ENCODE data around the gene GRID1. TPM values are rescaled to one million over a fixed set of nuclear protein-coding genes. Genes with fewer than 3 reads are reported as not detected.

GRID1 gene
- polyA plus RNA-seq, 1 donor (not counting 4 experiments of a cell fraction or from before 2014, with no cell fraction given): 0.01 TPM

- H3K4me3 ChIP-seq (ENCODE audit: control insufficient read depth in 2 of 3, extremely low read depth in 1 of 3, insufficient read depth in 2 of 3, low read depth in 1 of 3, low read length in 3 of 3): no peak overlapping the region
- H3K79me2 ChIP-seq (ENCODE audit: control insufficient read depth, insufficient read depth, low read length): no peaks in the 10 kb centered on the region
- H2AFZ ChIP-seq (ENCODE audit: control insufficient read depth, low read length): no peak overlapping the region
- no peaks in the 10 kb centered on the region for H4K20me1 ChIP-seq (ENCODE audit: control insufficient read depth, extremely low read depth, insufficient read depth, low read length)
- TF ChIP-seq EZH2 (IDR thresholded peaks at IDR 0.05; ENCODE audit: low read length): no peak
- TF ChIP-seq, protein P1, sequence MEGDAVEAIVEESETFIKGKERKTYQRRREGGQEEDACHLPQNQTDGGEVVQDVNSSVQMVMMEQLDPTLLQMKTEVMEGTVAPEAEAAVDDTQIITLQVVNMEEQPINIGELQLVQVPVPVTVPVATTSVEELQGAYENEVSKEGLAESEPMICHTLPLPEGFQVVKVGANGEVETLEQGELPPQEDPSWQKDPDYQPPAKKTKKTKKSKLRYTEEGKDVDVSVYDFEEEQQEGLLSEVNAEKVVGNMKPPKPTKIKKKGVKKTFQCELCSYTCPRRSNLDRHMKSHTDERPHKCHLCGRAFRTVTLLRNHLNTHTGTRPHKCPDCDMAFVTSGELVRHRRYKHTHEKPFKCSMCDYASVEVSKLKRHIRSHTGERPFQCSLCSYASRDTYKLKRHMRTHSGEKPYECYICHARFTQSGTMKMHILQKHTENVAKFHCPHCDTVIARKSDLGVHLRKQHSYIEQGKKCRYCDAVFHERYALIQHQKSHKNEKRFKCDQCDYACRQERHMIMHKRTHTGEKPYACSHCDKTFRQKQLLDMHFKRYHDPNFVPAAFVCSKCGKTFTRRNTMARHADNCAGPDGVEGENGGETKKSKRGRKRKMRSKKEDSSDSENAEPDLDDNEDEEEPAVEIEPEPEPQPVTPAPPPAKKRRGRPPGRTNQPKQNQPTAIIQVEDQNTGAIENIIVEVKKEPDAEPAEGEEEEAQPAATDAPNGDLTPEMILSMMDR (optimal IDR thresholded peaks at IDR 0.05 in 1 of 3, IDR thresholded peaks at IDR 0.05 in 1 of 3, conservative IDR thresholded peaks at IDR 0.05 in 1 of 3; ENCODE audit: extremely low read depth in 1 of 3, insufficient read depth in 2 of 3, low read length in 3 of 3): no peak
- H3K36me3 ChIP-seq (ENCODE audit: control insufficient read depth in 2 of 2, extremely low read depth in 1 of 2, insufficient read depth in 2 of 2, low read length in 2 of 2): no peaks in the 10 kb centered on the region
- DNase-seq (ENCODE audit: low read depth, low spot score) (no peak), FAIRE-seq (no peak)
- no peaks in the 10 kb centered on the region for H3K4me1 ChIP-seq (ENCODE audit: control insufficient read depth, extremely low read depth, insufficient read depth, low read length)
- H3K27ac ChIP-seq (ENCODE audit: control insufficient read depth, insufficient read depth, low read length): no peak overlapping the region
- no peaks in the 10 kb centered on the region for H3K9me1 ChIP-seq (ENCODE audit: control insufficient read depth, extremely low read depth, insufficient read depth, low read length)
- no peak overlapping the region for H3K4me2 ChIP-seq (ENCODE audit: control insufficient read depth, extremely low read depth, insufficient read depth, low read depth, low read length)
- no peaks in the 10 kb centered on the region for H3K9me3 ChIP-seq (ENCODE audit: control insufficient read depth, low read depth, low read length)
- dilution Hi-C loops (cut with MboI; ENCODE audit: extremely low pct_ligation_motif_present, low sequenced_read_pairs): no loop called here
- peaks cover 5% of the 10 kb centered on the region for H3K27me3 ChIP-seq (ENCODE audit: control insufficient read depth, extremely low read depth, insufficient read depth, low read length)
- no peak overlapping the region for H3K9ac ChIP-seq (ENCODE audit: control insufficient read depth, extremely low read depth, insufficient read depth, low read length)
These were observed 26.2 kb downstream of the GRID1 start for GRCh38 chr10:86340176-86340990.

DNA sequence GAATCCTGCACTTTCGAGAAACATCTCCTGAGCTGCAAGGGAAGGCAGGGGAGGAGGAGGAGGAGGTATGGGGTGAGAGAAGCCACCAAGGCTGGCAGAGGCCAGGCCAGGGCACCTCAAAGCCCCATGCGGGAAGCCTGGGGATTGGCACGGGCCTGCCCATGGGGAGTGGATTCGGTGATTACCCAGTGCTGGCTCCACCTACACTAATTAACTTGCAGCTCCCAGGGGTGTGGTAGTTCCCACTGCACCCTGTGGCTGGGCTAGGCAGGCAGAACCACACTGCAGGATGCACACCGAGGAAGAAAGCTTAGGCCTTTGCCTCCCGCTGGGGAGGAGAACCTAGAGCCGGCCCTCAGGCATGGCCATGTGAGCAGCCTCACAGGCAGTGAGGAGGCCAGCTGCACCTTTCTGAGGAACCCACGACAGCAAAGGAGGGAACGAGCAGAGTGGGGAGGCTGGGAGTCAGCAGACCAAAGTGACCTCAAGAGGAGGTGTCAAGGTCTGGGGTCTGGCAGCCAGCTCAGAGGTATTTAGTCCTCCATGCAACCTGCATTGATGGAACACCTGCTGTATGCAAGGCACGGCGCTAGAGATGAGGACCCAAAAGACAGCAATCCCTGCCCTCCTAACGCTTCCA is 27.2 kb downstream of the GRID1 start:
- H3K27ac ChIP-seq (ENCODE audit: control insufficient read depth, insufficient read depth, low read length): no peak overlapping the region
- H4K20me1 ChIP-seq (ENCODE audit: control insufficient read depth, extremely low read depth, insufficient read depth, low read length): no peaks in the 10 kb centered on the region
- H3K4me2 ChIP-seq (ENCODE audit: control insufficient read depth, extremely low read depth, insufficient read depth, low read depth, low read length): no peak overlapping the region
- no peak overlapping the region for H2AFZ ChIP-seq (ENCODE audit: control insufficient read depth, low read length)
- TF ChIP-seq EZH2 (IDR thresholded peaks at IDR 0.05; ENCODE audit: low read length): no peak
- TF ChIP-seq, protein P1 (optimal IDR thresholded peaks at IDR 0.05 in 1 of 3, IDR thresholded peaks at IDR 0.05 in 1 of 3, conservative IDR thresholded peaks at IDR 0.05 in 1 of 3; ENCODE audit: extremely low read depth in 1 of 3, insufficient read depth in 2 of 3, low read length in 3 of 3): no peak
- H3K79me2 ChIP-seq (ENCODE audit: control insufficient read depth, insufficient read depth, low read length): no peaks in the 10 kb centered on the region
- no peaks in the 10 kb centered on the region for H3K9me1 ChIP-seq (ENCODE audit: control insufficient read depth, extremely low read depth, insufficient read depth, low read length)
- H3K36me3 ChIP-seq (ENCODE audit: control insufficient read depth in 2 of 2, extremely low read depth in 1 of 2, insufficient read depth in 2 of 2, low read length in 2 of 2): no peaks in the 10 kb centered on the region
- peaks cover 5% of the 10 kb centered on the region for H3K27me3 ChIP-seq (ENCODE audit: control insufficient read depth, extremely low read depth, insufficient read depth, low read length)
- dilution Hi-C loops (cut with MboI; ENCODE audit: extremely low pct_ligation_motif_present, low sequenced_read_pairs): no loop called here
- no peaks in the 10 kb centered on the region for H3K9me3 ChIP-seq (ENCODE audit: control insufficient read depth, low read depth, low read length)
- H3K9ac ChIP-seq (ENCODE audit: control insufficient read depth, extremely low read depth, insufficient read depth, low read length): no peak overlapping the region
- DNase-seq (ENCODE audit: low read depth, low spot score) (no peak), FAIRE-seq (no peak)
- no peaks in the 10 kb centered on the region for H3K4me1 ChIP-seq (ENCODE audit: control insufficient read depth, extremely low read depth, insufficient read depth, low read length)
- H3K4me3 ChIP-seq (ENCODE audit: control insufficient read depth in 2 of 3, extremely low read depth in 1 of 3, insufficient read depth in 2 of 3, low read depth in 1 of 3, low read length in 3 of 3): no peak overlapping the region
